HG03097 (cell line): ENCODE measurements around the gene MEDAG.
"Not testable (repeated sequence)": the region's sequence is repeated elsewhere in the genome, so short reads cannot be mapped to it uniquely, and the experiment has no call there.

Source experiments
- ATAC-seq: cut with Tn5 transposase; IDR thresholded peaks from one replicate; pipeline ENCODE4 v1.9.1; 2021; ENCODE audit not compliant: unreplicated experiment, low FRiP score

The MEDAG gene

DNA sequence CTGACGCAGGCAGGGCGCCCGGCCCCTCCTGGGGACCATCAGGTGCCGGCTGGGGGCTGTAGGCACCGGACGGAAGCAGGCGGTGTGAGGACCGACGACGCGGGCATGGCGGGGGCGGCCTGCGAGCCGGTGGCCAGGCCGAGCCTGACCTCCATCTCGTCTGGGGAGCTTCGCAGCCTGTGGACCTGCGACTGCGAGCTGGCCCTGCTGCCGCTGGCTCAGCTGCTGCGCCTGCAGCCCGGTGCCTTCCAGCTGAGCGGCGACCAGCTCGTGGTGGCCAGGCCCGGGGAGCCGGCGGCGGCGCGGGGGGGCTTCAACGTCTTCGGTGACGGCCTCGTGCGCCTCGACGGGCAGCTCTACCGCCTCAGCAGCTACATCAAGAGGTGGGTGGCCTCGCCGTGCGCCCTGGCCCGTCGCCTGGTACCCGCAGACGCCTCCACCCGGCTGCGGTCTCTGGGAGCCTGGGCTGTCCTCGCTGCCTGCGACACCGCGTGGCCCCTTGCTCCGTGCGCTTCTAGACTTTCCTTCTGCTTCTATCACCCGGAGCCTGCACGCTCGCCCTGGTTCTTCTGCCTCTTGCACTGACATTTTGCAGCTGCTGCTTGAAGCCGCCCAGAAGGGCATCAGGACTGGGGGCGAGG lies 460 bp downstream of the MEDAG start:
- ATAC-seq = no peak

DNA sequence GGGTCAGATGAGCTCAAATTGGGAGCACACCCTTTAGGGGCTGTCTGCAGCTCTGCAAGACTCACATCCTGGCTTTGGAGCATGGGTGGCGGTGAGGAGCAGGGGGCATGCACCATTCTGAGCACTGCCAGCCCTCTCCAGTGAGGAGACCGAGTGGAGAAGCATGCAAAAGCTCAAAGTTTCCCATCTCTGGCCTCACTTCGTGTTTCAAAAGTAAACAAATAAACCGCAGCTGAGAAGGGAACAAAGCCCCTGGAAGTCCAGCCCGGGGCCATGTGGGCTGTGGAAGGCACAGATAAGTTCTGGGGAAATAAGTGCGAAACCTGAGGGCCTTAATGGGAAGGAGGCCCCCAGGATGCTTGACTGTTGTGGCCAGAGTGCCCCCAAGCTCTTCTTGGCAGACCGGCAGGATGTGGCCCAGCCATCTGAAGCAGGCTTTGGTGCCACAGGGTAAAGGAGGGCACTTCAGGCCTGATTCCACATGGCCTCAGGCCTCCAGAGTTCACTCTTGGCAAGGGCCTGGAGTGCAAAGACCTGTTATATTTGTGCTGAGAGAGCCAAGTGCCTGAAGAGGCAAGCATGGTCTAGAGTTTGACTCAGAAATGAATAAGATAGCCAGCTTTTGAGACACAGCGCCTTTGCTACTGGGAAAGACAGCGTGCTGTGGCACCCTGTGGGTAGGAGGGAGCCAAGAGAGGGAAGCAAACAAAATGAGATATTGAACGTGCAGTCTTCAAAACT lies 1.2 kb downstream of the MEDAG start:
- no peak for ATAC-seq

DNA sequence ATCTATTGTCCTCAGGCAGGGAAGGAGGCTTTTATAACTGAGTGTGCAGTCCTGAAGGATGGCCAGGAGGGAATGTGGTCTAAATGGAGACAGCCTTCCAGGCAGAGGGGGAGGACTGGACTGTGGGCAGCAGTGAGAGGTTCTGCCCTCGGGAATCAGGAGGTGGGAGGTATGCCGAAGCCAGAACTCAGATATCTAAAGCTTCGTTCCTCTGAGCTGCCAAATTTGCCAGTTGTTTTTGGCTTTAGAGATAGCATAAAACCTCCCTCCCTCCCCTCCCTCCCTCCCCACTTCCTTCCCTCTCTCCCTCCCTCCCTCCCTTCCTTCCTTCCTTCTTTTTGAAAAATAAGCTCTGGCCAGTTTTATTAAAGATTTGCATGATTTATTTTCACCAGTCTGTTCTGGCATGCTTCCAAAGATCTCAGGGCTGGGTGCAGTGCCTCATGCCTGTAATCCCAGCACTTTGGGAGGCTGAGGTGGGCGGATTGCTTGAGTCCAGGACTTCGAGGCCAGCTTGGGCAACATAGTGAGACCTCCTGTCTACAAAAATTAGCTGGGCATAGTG lies 2.4 kb downstream of the MEDAG start:
- no peak for ATAC-seq

DNA sequence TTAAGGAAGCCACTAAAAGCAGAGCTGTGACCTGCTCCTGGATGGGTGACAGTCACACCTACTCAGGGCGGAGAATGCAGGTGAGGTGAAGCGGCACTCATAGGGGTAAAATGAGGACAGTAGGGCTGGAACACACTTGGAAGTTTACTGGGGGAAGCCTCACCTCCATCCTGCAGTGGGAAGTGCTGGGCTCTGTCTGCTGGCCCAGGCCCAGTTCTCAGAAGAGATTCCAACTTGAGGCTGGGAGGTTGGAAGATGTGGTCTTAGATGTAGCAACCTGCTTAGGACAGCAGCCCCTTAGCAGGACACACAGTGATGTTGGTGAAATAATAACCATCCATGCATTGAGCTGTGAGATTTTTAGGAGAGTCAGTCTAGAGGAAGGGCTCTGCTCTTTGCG lies 4.6 kb downstream of the MEDAG start:
- no peak for ATAC-seq

DNA sequence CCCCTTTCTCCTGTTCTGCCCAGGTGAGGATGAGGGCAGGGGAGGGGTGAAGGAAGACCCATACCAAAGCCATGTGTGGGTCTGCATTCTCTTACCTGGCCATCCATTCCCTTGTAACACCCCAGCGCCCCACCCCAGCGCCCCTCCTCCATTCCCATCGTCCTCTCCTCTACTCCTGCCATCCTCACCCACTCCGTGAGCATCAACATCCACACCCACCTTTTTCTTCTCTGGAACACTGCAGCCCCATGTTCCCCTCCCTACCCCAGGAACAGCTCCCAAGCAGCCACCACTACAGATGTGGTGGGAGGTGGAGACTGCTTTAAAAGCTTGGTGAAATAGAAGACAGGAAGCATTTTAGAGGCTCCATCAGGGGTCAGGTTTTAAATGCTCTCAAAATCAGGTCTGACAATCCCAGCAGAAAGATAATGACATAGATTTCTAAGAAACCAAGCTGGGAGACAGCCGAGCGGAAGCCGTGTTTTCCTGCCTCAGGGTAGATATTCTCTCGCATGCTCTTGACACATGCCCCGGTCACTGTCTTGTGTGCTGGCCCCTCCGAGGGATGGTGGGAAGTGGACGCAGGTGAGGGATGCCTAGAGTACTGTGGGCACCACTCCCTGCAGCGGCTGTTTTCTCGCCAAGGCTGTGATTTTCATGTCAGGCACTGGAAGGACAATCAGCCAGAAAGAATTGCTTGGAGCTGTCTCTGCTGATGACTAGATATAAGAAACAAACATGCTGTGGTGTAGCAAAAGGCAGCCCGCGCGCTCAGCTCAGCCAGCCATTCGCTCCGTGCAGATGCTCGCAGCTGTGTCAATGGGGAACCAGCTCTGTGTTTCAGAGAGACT lies 9.8 kb downstream of the MEDAG start:
- ATAC-seq = no peak

DNA sequence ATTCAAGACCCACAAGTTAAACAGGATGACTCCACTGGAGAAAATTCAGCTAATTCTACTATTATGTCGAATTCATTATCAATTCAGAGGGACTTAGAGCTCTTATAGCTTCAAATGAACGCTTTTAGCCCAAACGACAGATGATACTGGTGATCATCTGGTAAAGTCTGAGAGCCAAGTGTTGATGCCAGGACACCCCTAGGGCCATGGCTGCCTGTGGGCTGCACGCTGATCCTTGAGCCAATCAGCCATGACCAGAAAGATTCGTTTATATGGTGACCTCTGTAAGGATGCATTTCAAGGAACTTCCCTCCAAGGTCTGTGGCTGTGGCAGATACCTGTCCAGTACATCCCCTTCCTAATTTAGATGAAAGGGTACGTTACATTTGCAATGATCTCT lies 10.9 kb downstream of the MEDAG start:
- ATAC-seq = no peak

DNA sequence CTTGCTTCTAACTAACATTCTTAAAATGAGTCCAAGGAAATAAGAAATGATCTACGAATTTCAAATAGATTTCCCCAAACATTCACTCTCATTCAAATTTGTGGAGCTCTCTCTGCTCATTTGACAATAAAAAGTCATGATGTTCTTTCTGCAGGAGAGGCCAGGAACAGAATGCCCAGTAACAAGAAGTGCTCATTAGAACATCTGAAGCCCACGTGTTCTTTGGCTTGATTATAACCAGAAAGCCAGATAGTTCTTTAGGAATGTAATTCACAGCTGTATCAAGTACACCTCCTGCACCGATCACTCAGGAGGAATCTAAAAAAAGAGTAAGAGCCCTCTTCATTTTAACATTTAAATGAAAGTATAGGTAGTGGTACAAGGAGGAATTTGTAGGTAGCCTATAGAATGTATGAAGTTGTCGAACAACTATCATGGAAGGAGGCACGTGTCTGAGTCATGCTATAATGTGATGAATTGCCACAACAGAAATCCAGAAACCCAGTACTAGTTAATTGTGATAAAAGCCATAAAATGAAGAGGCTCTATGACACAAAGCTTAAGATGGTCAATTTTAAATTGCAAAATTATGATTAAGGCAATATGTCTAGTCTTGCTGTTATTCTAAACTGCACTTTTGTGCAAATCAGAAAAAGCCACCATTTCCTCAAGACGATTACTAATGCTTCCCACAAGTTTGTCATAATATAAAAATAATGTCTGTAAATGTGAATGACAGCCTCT lies 12.8 kb downstream of the MEDAG start:
- no peak for ATAC-seq

DNA sequence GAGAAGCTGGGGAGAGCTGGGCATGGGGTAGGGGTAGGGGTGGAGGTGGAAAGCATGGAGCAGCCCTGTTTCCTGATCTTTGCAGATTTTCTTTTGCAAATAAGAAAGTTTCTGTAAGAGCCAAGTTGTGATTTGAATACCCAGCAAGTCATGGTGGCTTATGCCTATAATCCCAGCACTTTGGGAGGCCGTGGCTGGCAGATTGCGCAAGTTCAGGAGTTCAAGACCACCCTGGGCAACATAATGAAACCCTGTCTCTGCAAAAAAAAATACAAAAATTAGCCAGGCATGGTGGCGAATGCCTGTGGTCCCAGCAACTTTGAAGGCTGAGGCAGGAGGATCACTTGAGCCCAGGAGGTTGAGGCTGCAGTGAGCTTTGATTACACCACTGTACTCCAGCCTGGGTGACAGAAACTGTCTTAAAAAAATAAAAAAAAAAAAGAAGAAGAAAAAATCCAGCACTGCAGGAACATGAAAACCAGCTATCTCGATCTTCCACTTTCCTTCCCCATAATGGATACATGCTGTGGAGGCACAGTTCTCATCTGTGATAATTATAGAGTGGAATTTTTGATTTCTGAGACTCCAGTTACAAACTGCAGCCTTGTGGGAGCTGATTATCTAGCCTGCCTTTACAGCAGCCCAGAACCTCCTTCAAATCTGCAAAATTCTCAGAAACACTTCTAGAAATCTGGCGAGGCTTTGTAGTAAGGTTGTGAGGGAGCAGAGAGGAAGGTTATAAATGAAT lies 14.3 kb downstream of the MEDAG start:
- no peak for ATAC-seq

DNA sequence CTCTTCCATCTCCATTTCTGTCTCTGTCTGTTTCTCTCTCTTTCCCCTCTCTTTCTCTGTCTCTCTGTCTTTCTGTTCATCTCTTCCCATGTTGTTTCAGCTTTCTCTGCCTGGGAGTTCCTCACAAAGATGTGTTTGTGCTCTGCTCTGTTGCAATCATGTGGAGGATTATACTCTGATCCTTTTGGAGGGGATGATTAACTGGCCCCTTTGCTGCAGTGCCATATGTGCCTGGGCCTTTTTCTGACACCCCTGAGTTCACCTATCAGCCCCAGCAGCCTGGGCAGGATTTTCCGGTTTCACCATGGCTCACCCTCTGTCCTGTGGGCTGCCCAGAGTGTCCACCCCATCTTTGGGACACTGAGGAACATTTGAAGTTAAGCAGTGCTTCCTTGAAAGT lies 17.3 kb downstream of the MEDAG start:
- no peak for ATAC-seq

DNA sequence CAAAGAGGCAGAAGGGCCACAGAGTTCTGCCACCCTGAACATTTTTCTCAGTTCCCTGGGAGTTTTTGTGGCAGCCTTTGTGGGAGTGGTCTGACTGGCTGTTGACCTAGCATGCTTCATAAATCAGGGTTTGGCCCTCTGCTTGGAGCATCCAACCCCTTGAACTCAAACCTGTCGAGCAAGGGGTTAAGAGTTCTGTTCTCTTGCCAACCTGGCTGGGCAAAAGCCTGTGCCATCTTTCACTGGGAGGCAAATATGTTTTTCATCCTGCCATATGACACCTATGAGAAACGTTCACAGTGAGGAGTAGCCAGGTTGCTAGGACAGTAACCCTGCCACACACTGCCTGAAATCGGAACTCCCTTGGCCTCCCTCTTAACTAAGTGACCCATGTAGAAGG lies 18.6 kb downstream of the MEDAG start:
- ATAC-seq = no peak

DNA sequence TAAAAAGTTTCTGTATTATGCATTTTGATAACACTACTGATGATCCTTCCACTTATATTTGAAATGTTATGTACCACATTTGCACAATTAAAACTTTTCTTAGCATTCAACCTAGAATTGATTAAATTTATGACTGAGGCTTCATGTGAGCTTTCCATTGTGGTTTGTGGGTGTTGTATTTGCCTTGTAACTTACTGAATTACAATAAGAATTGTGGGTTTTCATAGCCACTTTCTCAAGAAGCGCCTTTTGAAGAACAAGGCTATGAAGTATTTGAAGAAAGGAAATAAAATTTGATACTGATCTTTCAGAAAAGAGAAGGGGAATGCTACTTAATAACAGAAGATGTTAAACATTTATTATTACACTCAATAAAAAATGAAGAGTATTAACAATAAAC lies 19.4 kb downstream of the MEDAG start:
- no peak for ATAC-seq

DNA sequence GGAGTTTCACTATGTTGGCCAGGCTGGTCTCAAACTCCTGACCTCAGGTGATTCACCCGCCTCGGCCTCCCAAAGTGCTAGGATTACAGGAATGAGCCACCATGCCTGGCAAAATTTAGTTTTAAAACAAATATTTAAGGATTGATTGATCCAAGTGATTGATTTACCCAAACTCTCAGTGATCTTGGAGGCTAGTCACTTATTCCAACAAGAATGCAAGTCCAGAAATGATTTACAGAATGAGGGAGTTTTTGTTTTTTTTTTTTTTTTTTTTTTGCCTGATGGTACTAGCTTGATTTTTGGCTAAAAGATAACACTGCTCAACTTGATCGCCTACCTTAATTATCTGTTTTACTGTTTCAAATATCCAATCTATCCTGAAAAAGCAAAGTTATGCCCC lies 20.7 kb downstream of the MEDAG start:
- no peak for ATAC-seq

DNA sequence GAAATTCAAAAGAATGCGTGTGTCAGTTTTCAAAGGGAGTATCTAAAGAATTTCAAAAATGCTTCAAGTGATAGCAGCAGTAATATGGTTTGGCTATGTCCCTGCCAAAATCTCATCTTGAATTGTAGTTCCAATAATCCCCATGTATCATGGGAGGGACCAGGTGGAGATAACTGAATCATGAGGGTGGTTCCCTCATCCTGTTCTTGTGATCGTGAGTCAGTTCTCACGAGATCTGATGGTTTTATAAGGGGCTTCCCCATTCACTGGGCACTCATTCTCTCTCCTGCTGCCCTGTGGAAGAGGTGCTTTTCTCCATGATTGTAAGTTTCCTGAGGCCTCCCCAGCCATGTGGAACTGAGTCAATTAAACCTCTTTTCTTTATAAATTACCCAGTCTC lies 21.1 kb downstream of the MEDAG start:
- ATAC-seq = not testable (repeated sequence)

DNA sequence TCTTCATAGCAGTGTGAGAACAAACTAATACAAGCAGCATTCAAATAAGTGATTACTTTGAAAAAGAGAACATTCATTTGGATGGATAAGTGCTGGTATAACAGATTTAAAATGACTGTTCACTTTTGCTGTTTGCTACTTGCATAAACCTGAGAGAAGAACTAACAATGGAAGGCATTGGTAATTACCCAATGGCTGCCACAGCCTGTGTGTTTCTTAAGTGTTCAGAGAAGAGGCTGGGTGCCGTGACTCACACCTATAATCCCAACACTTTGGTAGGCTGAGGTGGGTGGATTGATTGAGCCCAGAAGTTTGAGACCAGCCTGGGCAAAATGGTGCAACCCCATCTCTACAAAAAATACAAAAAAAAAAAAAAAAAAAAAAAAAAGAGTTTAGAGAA lies 21.5 kb downstream of the MEDAG start:
- no peak for ATAC-seq

DNA sequence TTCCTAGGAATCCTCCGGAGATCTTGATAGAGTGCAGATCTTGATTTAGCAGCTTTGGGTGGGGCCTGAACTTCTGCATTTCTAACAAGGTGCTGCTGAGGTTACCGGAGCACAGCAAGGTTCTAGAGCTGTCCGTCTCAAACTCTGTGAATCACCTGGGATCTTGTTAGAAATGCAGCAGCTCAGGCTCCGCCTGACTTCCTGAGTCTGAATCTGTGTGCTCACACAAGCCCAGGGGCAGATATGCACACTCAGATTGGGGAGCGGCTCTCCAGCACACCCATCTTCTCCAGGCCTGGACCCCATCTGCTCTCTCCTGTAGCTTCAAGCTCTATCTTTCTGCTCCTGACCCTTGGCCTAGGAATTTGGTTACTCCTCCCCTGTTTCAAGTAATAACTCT lies 22.9 kb downstream of the MEDAG start:
- ATAC-seq = no peak

DNA sequence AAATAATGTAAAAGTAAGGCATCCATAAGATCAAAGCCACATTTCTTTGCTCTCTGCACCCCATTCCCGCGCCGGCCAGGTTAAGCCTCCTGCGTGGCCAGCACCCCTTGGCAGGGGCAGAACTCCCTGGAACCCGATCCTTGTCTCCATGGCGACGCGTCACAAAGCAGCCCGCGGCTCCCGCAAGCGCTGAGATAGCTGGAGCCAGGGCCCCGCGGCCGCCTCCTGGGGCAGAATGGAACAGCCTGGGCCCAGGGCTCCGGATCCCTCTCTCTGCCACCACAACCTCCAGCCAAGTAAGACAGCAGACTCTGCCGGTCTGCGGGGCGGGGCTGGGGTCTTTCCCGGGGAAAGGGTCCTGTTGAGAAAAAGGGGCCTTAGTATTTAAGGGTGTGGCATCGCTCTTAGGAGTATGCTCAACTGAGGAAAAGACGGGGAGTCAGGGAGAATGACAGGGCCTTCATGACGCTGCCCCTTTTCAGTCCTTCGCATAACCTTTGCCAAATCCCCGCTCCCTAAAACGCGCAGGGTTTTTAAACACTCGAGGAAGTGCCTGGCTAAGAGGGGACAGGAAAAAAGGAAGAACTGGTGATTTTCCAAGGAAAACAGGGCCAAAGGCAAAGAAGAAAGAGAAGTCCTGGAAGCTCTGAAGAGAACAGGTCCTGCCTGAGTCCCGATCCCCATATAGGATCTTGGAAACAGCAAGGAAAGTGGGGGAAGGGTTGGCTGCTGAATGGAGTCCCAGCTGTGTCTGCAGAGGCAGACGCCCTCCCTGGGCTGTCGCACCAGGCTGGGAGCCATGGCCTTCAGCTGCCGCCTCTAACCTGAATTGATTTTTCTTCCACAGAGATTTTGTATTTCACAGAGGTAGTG lies 26.6 kb downstream of the MEDAG start, which contains the start of gene TEX26:
TSS of gene TEX26 (plus strand) at position 176 of the 873 bp plus-strand sequence. CDS start at position 236, 60 bp downstream.
- no peak for ATAC-seq

DNA sequence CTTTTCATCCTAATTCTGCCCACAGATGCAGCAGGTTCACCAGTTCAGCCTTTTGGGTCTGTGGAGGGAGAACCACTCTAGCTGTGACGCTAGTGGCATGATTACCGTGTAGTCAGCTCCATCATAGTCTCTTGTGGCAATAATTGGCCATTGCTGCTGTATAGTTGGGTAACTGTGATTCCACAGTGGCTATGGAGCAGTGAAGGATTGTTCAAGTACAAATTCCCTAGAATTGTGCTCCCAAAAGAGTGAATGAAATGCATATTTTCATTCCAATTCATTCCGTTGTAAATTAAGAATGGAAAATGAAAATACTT lies 27.2 kb downstream of the MEDAG start:
- ATAC-seq = no peak

DNA sequence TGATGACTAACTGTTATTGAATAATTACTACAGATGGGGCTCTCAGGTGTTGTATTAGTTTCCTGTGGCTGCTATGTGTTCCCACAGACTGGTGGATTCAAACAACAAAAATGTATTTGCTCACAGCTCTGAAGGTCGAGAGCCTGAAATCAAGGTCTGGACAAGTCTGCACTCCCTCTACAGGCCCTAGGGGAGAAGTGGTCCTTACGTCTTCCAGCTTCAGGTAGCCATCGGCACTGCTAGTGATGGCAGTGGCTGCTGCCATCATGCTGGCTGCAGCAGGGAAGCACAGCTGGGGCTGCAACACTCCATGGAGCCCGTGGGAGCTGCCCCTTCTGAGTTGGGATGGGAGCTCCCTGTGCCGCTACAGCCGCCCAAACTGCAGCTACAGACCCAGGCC lies 28.3 kb downstream of the MEDAG start:
- no peak for ATAC-seq

DNA sequence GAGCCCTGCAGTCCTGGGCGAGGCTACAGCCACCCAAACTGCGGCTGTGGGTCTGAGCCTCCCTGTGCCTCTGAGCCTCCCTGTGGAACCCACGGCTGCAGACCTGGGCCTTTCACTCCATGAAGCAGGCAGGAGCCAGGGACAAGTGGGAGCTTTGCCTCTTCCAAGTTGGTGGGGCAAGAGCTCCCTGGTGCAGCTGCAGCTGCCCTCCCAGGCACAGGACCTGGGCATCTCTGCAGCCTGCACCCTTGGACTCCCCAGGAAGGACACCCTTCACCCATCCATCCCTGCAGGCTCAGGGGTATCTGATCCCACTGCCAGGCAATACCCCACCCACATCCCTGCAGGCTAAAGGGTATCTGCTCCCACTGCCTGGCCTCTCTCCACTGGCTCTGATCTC lies 28.7 kb downstream of the MEDAG start:
- ATAC-seq = no peak
